ENCODE data around the gene CAMTA1. TPM values are rescaled to one million over a fixed set of nuclear protein-coding genes. Genes with fewer than 3 reads are reported as not detected.

The CAMTA1 gene
- total RNA-seq, 1 donor from 2014 or later = 115 TPM

- DNase-seq = no peak
Observed at GRCh38 chr1:7440154-7440553, 654.9 kb downstream of the CAMTA1 start.

GRCh38 chr1:7441143-7441841 lies 656.0 kb downstream of the CAMTA1 start:
- no peak for DNase-seq

GRCh38 chr1:7442036-7442435 lies 656.8 kb downstream of the CAMTA1 start:
- DNase-seq = no peak

GRCh38 chr1:7442918-7443317 lies 657.7 kb downstream of the CAMTA1 start:
- DNase-seq = no peak

- DNase-seq = no peak
Observed at GRCh38 chr1:7444363-7444762, 659.1 kb downstream of the CAMTA1 start.

GRCh38 chr1:7447093-7447492 lies 661.8 kb downstream of the CAMTA1 start:
- no peak for DNase-seq

GRCh38 chr1:7447736-7448135 lies 662.5 kb downstream of the CAMTA1 start:
- DNase-seq = no peak

- no peak for DNase-seq
Observed at GRCh38 chr1:7448986-7449385, 663.7 kb downstream of the CAMTA1 start.

- DNase-seq = no peak
Observed at GRCh38 chr1:7449750-7450149, 664.5 kb downstream of the CAMTA1 start.

GRCh38 chr1:7450838-7451237 lies 665.6 kb downstream of the CAMTA1 start:
- DNase-seq = no peak

GRCh38 chr1:7453038-7453437 lies 667.8 kb downstream of the CAMTA1 start:
- DNase-seq = no peak

- DNase-seq = no peak
Observed at GRCh38 chr1:7454052-7454815, 669.0 kb downstream of the CAMTA1 start.

- DNase-seq = no peak
Observed at GRCh38 chr1:7454895-7455784, 669.9 kb downstream of the CAMTA1 start.

GRCh38 chr1:7455796-7456721 lies 670.8 kb downstream of the CAMTA1 start:
- DNase-seq = no peak

GRCh38 chr1:7456722-7457082 lies 671.4 kb downstream of the CAMTA1 start:
- DNase-seq = no peak

- DNase-seq = no peak
Observed at GRCh38 chr1:7457811-7458210, 672.6 kb downstream of the CAMTA1 start.

- DNase-seq = no peak
Observed at GRCh38 chr1:7458946-7459345, 673.7 kb downstream of the CAMTA1 start.

- no peak for DNase-seq
Observed at GRCh38 chr1:7459914-7460313, 674.7 kb downstream of the CAMTA1 start.

- DNase-seq = no peak
Observed at GRCh38 chr1:7460807-7461206, 675.6 kb downstream of the CAMTA1 start.

GRCh38 chr1:7462617-7463016 lies 677.4 kb downstream of the CAMTA1 start:
- no peak for DNase-seq

GRCh38 chr1:7463526-7463925 lies 678.3 kb downstream of the CAMTA1 start:
- DNase-seq = no peak

GRCh38 chr1:7464736-7465135 lies 679.5 kb downstream of the CAMTA1 start:
- DNase-seq = no peak

All from occipital lobe (tissue), 2 donors.